HPDE6-E6E7 (cell line): ENCODE measurements around the gene CATSPERE.
"Not testable (repeated sequence)": the region's sequence is repeated elsewhere in the genome, so short reads cannot be mapped to it uniquely, and the experiment has no call there.

ENCODE experiments used
- DNase-seq: peaks from one replicate; pipeline ENCODE4 v3.0.0; 2011; ENCODE audit warnings: missing footprints; ENCODE audit errors: extremely low spot score

The CATSPERE gene

DNA sequence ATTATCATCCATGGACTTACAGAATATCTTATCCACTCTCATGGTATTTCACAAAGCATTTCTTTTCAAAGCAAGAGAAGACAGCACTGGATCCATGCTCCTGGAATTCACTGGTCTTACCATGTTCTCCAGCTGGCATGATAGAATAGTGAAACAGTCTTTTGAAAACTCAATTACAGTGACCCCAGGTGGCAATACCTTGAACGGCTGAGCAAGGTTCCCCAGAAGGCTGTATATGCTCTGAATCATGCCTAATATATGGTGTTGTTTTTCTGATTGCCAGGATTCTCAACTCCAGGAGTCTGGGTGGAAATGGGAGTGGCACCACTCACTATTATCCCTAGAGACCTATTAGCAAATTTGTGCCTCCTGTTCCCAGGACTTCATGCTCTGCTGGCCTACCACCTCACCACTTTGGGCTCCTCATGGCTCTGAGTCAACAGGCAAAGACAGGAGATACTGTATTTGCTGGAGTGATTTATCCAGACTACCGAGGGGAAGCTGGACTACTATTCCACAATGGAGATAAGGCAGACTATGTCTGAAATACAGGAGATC lies 87.6 kb downstream of the CATSPERE start:
- DNase-seq: no peak

GRCh38 chr1:244552336-244552735 lies 91.3 kb downstream of the CATSPERE start:
- no peak for DNase-seq

DNA sequence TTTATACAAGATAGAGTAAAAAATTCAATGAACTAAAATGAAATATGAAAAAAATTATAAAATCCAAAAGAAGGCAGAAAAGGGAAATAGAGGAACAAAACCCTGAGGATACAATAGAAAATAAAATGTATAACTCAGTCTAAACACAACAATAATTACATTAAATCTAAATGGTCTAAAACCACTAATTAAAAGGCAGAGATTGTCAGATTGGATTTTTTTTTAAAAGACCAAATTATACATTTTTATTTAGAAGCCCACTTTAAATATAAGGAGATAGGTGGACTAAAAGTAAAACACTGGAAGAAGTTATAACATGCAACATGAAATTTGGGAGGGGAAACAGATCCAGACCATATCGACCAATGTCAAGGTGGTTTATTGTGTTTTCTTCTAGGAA lies 95.2 kb downstream of the CATSPERE start:
- no peak for DNase-seq

- DNase-seq: no peak
These were observed 96.5 kb downstream of the CATSPERE start for GRCh38 chr1:244557565-244557964.

- DNase-seq: no peak
These were observed 98.5 kb downstream of the CATSPERE start for GRCh38 chr1:244559561-244559960.

DNA sequence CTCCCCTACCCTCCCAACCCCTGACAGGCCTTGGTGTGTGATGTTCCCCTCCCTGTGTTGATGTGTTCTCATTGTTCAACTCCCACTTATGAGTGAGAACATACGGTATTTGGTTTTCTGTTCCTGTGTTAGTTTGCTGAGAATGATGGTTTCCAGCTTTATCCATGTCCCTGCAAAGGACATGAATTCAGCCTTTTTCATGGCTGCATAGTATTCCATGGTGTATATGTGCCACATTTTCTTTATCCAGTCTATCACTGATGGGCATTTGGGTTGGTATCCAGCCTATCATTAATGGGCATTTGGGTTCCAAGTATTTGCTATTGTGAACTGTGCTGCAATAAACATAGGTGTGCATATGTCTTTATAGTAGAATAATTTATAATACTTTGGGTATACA lies 101.8 kb downstream of the CATSPERE start:
- not testable (repeated sequence) for DNase-seq

- no peak for DNase-seq
These were observed 112.7 kb downstream of the CATSPERE start for GRCh38 chr1:244573768-244574167.

DNA sequence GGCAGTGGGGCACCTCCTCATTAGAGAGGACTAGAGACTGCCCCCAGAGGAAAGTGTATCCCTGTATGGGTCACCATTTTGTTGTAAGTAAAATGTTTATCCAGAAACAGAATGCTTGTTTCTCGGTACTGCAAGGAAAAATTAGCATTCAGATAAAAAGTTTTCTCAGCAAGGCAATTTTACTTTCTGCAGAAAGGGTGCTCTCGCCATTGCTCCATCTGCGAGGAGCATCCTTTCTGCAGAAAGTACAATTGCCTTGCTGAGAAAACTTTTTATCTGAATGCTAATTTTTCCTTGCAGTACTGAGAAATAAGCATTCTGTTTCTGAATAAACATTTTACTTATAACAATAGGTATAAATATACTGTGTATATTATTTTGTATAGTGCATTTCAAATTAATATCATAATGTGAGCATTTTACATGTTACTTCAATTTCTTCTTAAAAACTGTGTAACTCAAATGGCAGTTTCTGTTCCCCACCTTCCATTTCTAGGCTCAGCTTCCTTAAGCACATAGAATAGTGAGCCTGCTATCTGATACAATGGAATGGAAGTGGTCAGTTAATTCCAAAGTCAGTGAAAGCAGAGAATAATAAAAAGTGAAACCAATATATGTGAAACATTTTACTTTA lies 115.3 kb downstream of the CATSPERE start:
- DNase-seq: no peak

GRCh38 chr1:244578205-244578604 lies 117.1 kb downstream of the CATSPERE start:
- not testable (repeated sequence) for DNase-seq

- no peak for DNase-seq
These were observed 122.4 kb downstream of the CATSPERE start for GRCh38 chr1:244583358-244583982.

DNA sequence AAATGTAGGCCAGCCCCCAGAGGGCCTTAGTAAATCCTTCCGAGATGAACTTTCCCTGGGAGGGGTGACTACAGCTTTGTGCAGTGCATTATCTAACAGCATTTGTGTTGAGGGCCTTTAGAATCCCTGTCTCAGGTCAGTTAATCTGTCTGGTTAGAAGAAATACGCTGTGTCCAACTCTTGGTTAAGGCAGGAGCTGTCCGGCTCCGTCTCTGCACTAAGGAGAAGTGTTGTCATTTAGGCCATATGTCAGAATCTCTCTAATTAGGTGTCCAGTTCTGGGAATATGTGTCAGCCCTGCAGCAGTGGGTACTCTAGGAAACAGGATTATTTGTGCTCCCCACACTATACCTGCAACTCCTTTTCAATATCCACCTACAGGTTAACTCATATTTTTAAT lies 124.8 kb downstream of the CATSPERE start:
- DNase-seq: no peak

GRCh38 chr1:244590670-244591069 lies 129.6 kb downstream of the CATSPERE start:
- no peak for DNase-seq

- no peak for DNase-seq
These were observed 137.5 kb downstream of the CATSPERE start for GRCh38 chr1:244598611-244599010.

- DNase-seq: peak; percentile 97
These were observed 138.9 kb downstream of the CATSPERE start for GRCh38 chr1:244599937-244600350.

- DNase-seq: no peak
These were observed 140.3 kb downstream of the CATSPERE start for GRCh38 chr1:244601336-244601735.

DNA sequence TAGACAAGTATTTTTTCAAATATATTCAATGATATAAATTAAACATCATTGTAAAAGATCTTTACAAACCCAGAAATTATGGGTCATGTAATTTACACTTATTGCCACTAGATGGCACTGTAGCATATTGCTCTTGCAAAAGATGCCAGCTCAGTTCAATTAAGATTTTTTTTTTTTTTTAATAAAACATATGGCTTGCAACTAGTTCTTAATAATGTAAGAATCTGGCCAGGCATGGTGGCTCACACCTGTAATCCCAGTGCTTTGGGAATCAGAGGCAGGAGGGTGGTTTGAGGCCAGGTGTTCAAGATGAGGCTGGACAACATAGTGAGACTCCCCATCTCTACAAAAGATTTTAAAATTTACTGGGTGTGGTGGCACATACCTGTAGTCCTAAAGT lies 142.4 kb downstream of the CATSPERE start:
- DNase-seq: no peak

DNA sequence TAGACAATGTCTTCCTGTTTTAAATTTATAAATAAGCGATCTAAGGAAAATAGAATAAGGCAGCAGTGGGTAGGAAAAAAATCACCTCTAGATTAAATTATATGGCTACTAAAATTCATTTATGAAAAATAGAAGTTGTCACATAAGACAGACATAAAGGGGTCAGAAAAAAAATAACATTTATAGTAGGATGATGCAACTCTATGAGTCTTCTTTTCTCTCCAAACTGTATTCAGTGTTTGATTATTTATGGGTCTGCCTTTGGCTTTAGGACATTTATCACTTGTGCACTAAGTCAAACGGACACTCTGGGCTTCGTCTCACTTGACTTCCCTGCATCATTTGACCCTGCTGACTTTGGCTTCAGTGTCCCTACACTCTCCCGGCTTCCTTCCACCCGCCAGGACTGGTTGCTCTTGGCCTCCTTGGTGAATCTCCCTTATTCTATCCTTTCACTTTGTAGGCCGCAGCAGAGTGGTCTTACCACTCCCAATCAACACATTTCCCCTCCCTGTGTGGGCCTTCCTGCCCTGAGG lies 144.8 kb downstream of the CATSPERE start:
- DNase-seq: no peak

DNA sequence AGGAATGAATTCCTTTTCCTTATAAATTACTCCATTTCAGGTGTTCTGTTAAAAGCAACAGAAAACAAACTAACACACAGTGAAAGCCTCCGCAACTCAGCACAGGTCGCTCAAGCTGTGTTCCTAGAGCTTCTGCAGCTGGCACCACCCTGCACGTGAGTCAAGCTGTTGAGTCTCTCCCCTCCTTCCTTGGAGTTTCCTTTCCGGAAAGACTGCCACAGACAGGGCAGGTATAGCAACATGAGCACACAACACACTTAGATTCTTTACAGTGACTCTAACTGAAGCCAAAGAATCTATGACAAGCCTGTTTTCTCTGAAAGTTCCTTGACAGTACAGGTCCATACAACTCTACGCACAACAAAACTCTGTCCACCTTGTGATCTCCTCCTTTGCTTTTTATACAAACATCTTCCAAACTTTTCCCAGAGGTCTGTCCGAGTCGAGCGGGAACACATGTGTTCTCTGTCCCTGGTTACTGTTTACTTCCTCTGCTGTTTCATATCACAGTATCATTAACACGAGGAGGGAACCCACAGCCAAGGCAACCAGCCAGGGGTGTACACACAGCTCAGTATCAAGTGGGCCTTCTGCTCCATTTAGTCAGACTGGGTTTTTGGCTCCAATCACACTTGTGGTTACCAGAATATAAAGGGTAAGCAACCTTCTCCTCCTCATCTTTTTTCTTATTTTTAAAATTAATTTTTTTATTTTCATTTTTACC lies 153.2 kb downstream of the CATSPERE start:
- DNase-seq: no peak

DNA sequence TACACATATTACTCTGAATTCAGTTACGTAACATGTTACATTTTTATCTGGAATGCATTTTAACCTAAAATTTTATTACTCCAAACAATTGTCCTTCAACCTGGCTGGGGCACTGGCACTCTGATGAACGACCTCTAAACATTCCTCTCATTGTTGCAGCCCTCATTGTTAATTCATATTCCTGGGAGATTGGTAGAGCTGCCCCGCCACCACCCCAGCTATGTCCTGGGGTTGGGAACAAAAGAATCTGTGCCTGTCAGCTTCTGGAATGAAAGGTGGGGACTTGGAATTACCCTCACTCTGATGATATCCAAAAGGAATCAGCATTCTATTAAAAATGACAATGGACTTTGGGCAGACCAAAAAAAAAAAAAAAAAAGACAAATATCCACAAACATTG lies 153.8 kb downstream of the CATSPERE start:
- DNase-seq: no peak

- DNase-seq: no peak
These were observed 154.2 kb downstream of the CATSPERE start for GRCh38 chr1:244615301-244615700.

- no peak for DNase-seq
These were observed 165.6 kb downstream of the CATSPERE start for GRCh38 chr1:244626709-244627108.

- DNase-seq: no peak
These were observed 167.7 kb downstream of the CATSPERE start for GRCh38 chr1:244628789-244629188.
